Sigmoid colon (tissue), 7 donors: ENCODE results near the gene RHBDL3. TPM values are rescaled to one million over a fixed set of nuclear protein-coding genes. Genes with fewer than 3 reads are reported as not detected.

ENCODE experiments used
- DNase-seq: peaks from one replicate; pipeline ENCODE4 v3.0.0-alpha.2; 2019
- H3K27ac ChIP-seq, 4 donors: fragments of 200-600 bp; sonication (generic); one replicate each; pipeline ENCODE4 v1.5.1; 2016 to 2019; ENCODE audit warnings: mild to moderate bottlenecking in 1 of 4
- H3K27me3 ChIP-seq, 3 donors: fragments of 200-600 bp; sonication (generic); one replicate each; pipeline ENCODE4 v1.5.1; 2019; ENCODE audit warnings: mild to moderate bottlenecking in 1 of 3
- H3K36me3 ChIP-seq, 4 donors: fragments of 200-600 bp; sonication (generic); one replicate each; pipeline ENCODE4 v1.5.1; 2016 to 2019
- H3K4me1 ChIP-seq, 4 donors: fragments of 200-600 bp; sonication (generic); one replicate each; pipeline ENCODE4 v1.5.1; 2017 to 2019
- H3K4me3 ChIP-seq, 4 donors: fragments of 200-600 bp; sonication (generic); one replicate each; pipeline ENCODE4 v1.5.1; 2017 to 2019; ENCODE audit warnings: mild to moderate bottlenecking in 2 of 4, moderate library complexity in 1 of 4
- H3K9me3 ChIP-seq, 4 donors: fragments of 200-600 bp in 3 of 4; sonication (generic) in 3 of 4; one replicate each; pipeline versions ENCODE4 v1.5.1 to v1.6.1; 2013 to 2019
- EP300 ChIP-seq, 4 donors: sonication (generic); formaldehyde crosslinking; IDR thresholded peaks; one replicate each; pipeline ENCODE4 v1.6.1; 2017; ENCODE audit warnings: antibody characterized with exemption in 4 of 4
- POLR2A ChIP-seq, 2 donors: fragments of 450-650 bp; IDR thresholded peaks; one replicate each; pipeline ENCODE4 v1.6.1; 2016; ENCODE audit warnings: antibody characterized with exemption in 2 of 2, mild to moderate bottlenecking in 2 of 2, moderate library complexity in 2 of 2
- POLR2AphosphoS5 ChIP-seq, 4 donors: sonication (generic); formaldehyde crosslinking; IDR thresholded peaks; one replicate each; pipeline ENCODE4 v1.6.1; 2017; ENCODE audit warnings: antibody characterized with exemption in 4 of 4
- WGBS, 2 donors: extraction: QIAGEN DNeasy Blood & Tissue Kit; methylation state at CpG; one replicate each; pipeline ENCODE4 v1.1.7; 2013; 5-methylcytosine and 5-hydroxymethylcytosine counted together
- intact Hi-C: fragments of 100-400 bp; cut with DNase I; formaldehyde crosslinking; loops from one replicate; pipeline ENCODE4 v1.15.1; 2023
- polyA plus RNA-seq, 3 donors: library from polyadenylated mRNA; stranded (reverse); fragments of 200-250 nt; gene quantifications; one replicate each; pipeline ENCODE4 v1.2.3, GENCODE V29; 2013
- total RNA-seq, 4 donors: library from RNA; depleted of rRNA; stranded (reverse); fragments of >200 nt; gene quantifications; one replicate each; pipeline ENCODE4 v1.1.0, GENCODE V29; 2016
- TF ChIP-seq, protein P1 (sequence below), 4 experiments: fragments of 450-650 bp in 3 of 4; fragments of 200-600 bp in 1 of 4; IDR thresholded peaks; one replicate each; pipeline ENCODE4 v1.5.1; 2016 to 2019; ENCODE audit warnings: antibody characterized with exemption in 4 of 4, mild to moderate bottlenecking in 3 of 4, moderate library complexity in 2 of 4
- donor health status: healthy with polysubstance abuse.
- donor health status: Bipolar disorder and iron deficiency.
- donor health status: healthy.

The RHBDL3 gene
- total and polyA plus RNA-seq, 7 donors, result 0.23 to 0.83 (median 0.61) TPM; not detected in 1

GRCh38 chr17:32249475-32249874, 16.2 kb upstream of the RHBDL3 start:
- no peak for DNase-seq
- H3K36me3 ChIP-seq, result no peaks in the 10 kb centered on the region
- no peak overlapping the region for H3K4me3 ChIP-seq
- no peaks in the 10 kb centered on the region for H3K4me1 ChIP-seq
- no peak for TF ChIP-seq POLR2A (IDR thresholded peaks at IDR 0.05)
- TF ChIP-seq, protein P1, sequence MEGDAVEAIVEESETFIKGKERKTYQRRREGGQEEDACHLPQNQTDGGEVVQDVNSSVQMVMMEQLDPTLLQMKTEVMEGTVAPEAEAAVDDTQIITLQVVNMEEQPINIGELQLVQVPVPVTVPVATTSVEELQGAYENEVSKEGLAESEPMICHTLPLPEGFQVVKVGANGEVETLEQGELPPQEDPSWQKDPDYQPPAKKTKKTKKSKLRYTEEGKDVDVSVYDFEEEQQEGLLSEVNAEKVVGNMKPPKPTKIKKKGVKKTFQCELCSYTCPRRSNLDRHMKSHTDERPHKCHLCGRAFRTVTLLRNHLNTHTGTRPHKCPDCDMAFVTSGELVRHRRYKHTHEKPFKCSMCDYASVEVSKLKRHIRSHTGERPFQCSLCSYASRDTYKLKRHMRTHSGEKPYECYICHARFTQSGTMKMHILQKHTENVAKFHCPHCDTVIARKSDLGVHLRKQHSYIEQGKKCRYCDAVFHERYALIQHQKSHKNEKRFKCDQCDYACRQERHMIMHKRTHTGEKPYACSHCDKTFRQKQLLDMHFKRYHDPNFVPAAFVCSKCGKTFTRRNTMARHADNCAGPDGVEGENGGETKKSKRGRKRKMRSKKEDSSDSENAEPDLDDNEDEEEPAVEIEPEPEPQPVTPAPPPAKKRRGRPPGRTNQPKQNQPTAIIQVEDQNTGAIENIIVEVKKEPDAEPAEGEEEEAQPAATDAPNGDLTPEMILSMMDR (IDR thresholded peaks at IDR 0.05), result no peak
- TF ChIP-seq POLR2AphosphoS5 (IDR thresholded peaks at IDR 0.05), result no peak
- no peak for TF ChIP-seq EP300 (IDR thresholded peaks at IDR 0.05)
- no peaks in the 10 kb centered on the region for H3K9me3 ChIP-seq
- WGBS, 2 donors, result 88 to 91% methylated on average over 3 of the region's 3 CpGs
- H3K27ac ChIP-seq, result no peak overlapping the region
- intact Hi-C loops, result no loop called here
- no peaks in the 10 kb centered on the region for H3K27me3 ChIP-seq

DNA sequence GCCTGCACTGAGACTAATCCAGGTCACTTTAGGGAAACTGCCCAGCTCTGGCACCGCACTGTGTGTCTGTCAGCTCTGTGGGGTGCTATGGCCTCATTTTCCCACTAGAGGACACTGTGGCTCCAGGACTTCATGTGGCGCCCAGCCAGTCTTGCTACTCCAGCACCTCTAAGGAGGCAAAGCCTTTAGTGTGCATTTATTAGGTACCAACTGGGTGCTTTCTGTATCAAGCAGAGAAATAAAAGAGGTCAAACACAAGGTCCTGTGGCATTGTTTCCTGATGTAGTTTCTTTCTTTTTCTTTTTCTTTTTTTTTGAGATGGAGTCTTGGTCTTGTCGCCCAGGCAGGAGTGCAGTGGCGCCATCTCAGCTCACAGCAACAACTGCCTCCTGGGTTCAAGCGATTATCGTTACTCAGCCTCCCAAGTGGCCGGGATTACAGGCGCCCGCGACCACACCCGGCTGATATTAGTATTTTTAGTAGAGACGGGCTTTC, 12.5 kb upstream of the RHBDL3 start:
- no peak overlapping the region for H3K4me3 ChIP-seq
- peaks cover 0 to 5% (median 0%) of the 10 kb centered on the region in 4 donors for H3K4me1 ChIP-seq
- H3K27me3 ChIP-seq, result no peaks in the 10 kb centered on the region
- no peaks in the 10 kb centered on the region for H3K36me3 ChIP-seq
- no peak overlapping the region for H3K27ac ChIP-seq
- 59 to 69% methylated on average over 12 of the region's 12 CpGs for WGBS, 2 donors
- TF ChIP-seq POLR2AphosphoS5 (IDR thresholded peaks at IDR 0.05) (no peak), POLR2A (IDR thresholded peaks at IDR 0.05) (no peak), EP300 (IDR thresholded peaks at IDR 0.05) (no peak)
- TF ChIP-seq, protein P1 (IDR thresholded peaks at IDR 0.05), result peak; percentile 90 to 99 (median 92)
- H3K9me3 ChIP-seq, result no peaks in the 10 kb centered on the region
- DNase-seq, result peak; percentile 89
- intact Hi-C loops, result loop anchor here (1.0 kb wide), 1 partner anchor 66 kb away; no protein-coding TSS in a partner anchor

DNA sequence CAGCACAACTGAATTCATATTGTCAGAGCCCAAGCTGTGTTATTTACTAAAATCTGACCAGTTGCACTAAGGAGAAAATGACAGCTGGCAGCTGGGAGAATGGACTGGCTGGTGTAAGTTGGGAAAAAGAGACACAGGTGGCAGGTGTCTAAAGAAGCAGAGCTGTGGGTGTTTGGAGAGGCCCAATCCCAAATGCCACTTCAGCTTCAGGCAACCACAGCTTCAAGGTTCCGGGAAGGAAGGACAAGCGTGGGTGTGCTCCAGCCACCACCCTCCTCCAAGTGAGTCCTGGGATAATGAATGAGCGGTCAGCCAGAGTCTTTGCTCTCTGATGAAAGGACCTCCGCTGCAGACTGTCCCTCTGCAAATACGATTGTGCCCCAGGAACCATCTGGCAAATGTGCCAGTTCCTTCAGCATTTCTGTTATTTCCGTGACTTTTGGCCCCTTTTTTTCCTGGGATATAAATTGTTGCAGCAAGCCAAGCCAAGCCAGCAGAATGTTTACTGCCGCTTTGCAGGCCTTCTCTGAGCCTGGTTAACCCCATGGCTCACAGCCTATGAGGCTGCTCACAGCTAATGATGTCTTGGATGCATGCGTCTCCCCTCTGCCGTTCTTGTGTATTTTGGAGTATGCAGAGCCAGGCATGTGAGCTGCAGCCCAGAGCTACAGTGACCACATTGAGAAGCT, 9.5 kb upstream of the RHBDL3 start:
- Histone ChIP-seq H3K27me3 (no peaks in the 10 kb centered on the region), H3K9me3 (no peaks in the 10 kb centered on the region), H3K4me3 (no peak overlapping the region), H3K4me1 (peaks cover 0 to 5% (median 0%) of the 10 kb centered on the region in 4 donors), H3K27ac (no peak overlapping the region), H3K36me3 (no peaks in the 10 kb centered on the region)
- intact Hi-C loops, result no loop called here
- TF ChIP-seq POLR2A (IDR thresholded peaks at IDR 0.05), result no peak
- TF ChIP-seq POLR2AphosphoS5 (IDR thresholded peaks at IDR 0.05), result no peak
- no peak for DNase-seq
- WGBS, 2 donors, result 23 to 61% methylated on average over 9 of the region's 9 CpGs

DNA sequence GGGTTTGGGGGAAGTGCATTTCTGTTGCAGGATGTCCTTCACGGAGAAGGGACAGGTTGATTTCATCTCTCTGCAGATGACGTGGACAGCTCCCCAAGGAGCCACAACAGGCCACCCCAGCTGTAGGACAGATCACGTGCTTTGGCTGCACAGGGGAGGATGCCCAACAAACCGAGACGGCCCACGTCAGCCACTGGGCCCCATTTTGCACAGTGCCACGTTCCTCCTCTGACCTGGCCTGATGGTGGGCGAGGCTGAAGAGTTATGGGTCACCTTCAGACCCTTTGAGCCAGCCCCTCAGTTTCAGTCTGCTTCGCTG, 9.0 kb upstream of the RHBDL3 start:
- Histone ChIP-seq H3K36me3 (no peaks in the 10 kb centered on the region), H3K9me3 (no peaks in the 10 kb centered on the region), H3K4me1 (peaks cover 0 to 5% (median 0%) of the 10 kb centered on the region in 4 donors), H3K4me3 (no peak overlapping the region), H3K27me3 (no peaks in the 10 kb centered on the region), H3K27ac (no peak overlapping the region)
- no peak for DNase-seq
- WGBS, 2 donors, result 77% methylated on average over 9 of the region's 9 CpGs
- intact Hi-C loops, result no loop called here
- TF ChIP-seq, protein P1 (IDR thresholded peaks at IDR 0.05), result no peak
- TF ChIP-seq POLR2A (IDR thresholded peaks at IDR 0.05), result no peak
- no peak for TF ChIP-seq POLR2AphosphoS5 (IDR thresholded peaks at IDR 0.05)
- no peak for TF ChIP-seq EP300 (IDR thresholded peaks at IDR 0.05)

DNA sequence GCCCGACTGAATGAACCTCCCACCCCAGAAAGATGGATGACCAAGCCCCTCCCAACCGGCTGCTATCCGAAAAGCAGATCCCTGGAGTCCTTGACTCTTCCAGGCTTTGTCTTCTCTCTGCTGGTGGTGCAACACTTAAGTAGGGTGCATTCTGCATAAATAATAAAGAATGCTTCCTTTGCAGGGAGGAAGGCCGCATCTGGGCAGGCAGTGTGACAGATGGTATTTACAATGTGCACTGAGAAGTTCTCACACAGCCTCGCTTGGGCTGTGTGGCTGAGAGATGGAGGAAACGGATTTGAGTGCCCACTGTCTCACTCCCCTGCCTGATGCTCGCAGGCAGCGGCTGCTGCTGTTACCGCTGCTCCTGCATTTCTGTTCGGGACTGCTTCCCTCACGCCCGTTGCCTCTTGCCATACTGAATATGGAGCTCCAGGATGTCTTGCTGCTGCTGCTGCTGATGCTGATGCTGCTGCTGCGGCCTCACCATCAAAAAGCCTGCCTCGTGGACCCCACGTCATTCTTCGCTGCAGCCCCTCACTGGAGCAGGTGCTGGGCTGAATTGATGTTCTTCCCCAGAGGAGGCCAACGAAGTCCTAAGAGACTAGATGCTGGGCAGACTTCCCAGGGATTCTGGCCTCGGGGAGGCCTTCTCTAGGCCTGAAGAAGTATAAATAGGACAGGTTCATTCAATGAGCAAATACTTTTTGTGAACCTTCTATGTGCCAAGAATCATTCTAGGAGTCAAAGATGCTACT, 7.1 kb upstream of the RHBDL3 start:
- H3K27ac ChIP-seq, result no peak overlapping the region
- WGBS, 2 donors, result 69 to 82% methylated on average over 18 of the region's 18 CpGs
- intact Hi-C loops, result no loop called here
- peaks cover 0 to 5% (median 0%) of the 10 kb centered on the region in 4 donors for H3K4me1 ChIP-seq
- DNase-seq, result no peak
- H3K36me3 ChIP-seq, result no peaks in the 10 kb centered on the region
- no peaks in the 10 kb centered on the region for H3K27me3 ChIP-seq
- TF ChIP-seq POLR2AphosphoS5 (IDR thresholded peaks at IDR 0.05) (no peak), POLR2A (IDR thresholded peaks at IDR 0.05) (no peak)
- TF ChIP-seq, protein P1 (IDR thresholded peaks at IDR 0.05), result no peak
- H3K4me3 ChIP-seq, result no peak overlapping the region
- no peaks in the 10 kb centered on the region for H3K9me3 ChIP-seq
